ENCODE data around the gene GJD3. TPM values are rescaled to one million over a fixed set of nuclear protein-coding genes. Genes with fewer than 3 reads are reported as not detected.

The GJD3 gene
- total RNA-seq (2022; extraction: Qiagen RNA extraction; ENCODE audit: low read depth) = 0.71 to 1.3 TPM (median 1.2 TPM) in 5 replicates

GRCh38 chr17:40364121-40364861, at the start of gene GJD3:
GJD3 (minus strand) TSS chr17:40364737; CDS start chr17:40363815, 922 bp downstream.

Other genes starting within 250 kb of the GJD3 start
- gene MSL1, start 242.8 kb downstream of the GJD3 start, total RNA-seq (2022; extraction: Qiagen RNA extraction; ENCODE audit: low read depth) = 58.1 to 67.6 TPM (median 61.3 TPM) in 5 replicates
- gene CASC3, start 224.2 kb downstream of the GJD3 start, total RNA-seq (2022; extraction: Qiagen RNA extraction; ENCODE audit: low read depth) = 44.2 to 47.1 TPM (median 47.0 TPM) in 5 replicates
- 2.3 to 3.3 TPM (median 2.6 TPM) in 5 replicates for gene RAPGEFL1, start 187.3 kb downstream of the GJD3 start, total RNA-seq (2022; extraction: Qiagen RNA extraction; ENCODE audit: low read depth)
- gene WIPF2, start 145.4 kb downstream of the GJD3 start, total RNA-seq (2022; extraction: Qiagen RNA extraction; ENCODE audit: low read depth) = 18.6 to 24.3 TPM (median 20.0 TPM) in 5 replicates
- gene CDC6, start 76.9 kb downstream of the GJD3 start, total RNA-seq (2022; extraction: Qiagen RNA extraction; ENCODE audit: low read depth) = 55.8 to 65.8 TPM (median 60.4 TPM) in 5 replicates
- gene RARA, start 55.6 kb downstream of the GJD3 start, total RNA-seq (2022; extraction: Qiagen RNA extraction; ENCODE audit: low read depth) = 30.2 to 44.4 TPM (median 34.9 TPM) in 5 replicates
- 217 to 300 TPM (median 229 TPM) in 5 replicates for gene TOP2A, start 53.2 kb upstream of the GJD3 start, total RNA-seq (2022; extraction: Qiagen RNA extraction; ENCODE audit: low read depth)
- 1,911 to 2,563 TPM (median 2,393 TPM) in 5 replicates for gene IGFBP4, start 78.7 kb upstream of the GJD3 start, total RNA-seq (2022; extraction: Qiagen RNA extraction; ENCODE audit: low read depth)
- 67.2 to 109 TPM (median 86.7 TPM) in 5 replicates for gene TNS4, start 136.9 kb upstream of the GJD3 start, total RNA-seq (2022; extraction: Qiagen RNA extraction; ENCODE audit: low read depth)
- gene CCR7, start 200.7 kb upstream of the GJD3 start, total RNA-seq (2022; extraction: Qiagen RNA extraction; ENCODE audit: low read depth) = 0.80 to 1.2 TPM (median 1.1 TPM) in 5 replicates